IMR-90 (cell line): ENCODE results near the gene CTRB2.

Experiments
- BHLHE40 ChIP-seq: fragments of 150-350 bp; IDR thresholded peaks from 2 replicates; pipeline ENCODE4 v1.6.1; 2016; ENCODE audit warnings: mild to moderate bottlenecking, low read depth, low read length
- FOS ChIP-seq: fragments of 150-350 bp; IDR thresholded peaks from 2 replicates; pipeline ENCODE4 v1.6.1; 2016; ENCODE audit warnings: low read depth, low read length
- POLR2A ChIP-seq: IDR thresholded peaks from 2 replicates; pipeline ENCODE4 v1.6.1; 2012; ENCODE audit warnings: mild to moderate bottlenecking, low read depth, low read length
- TF ChIP-seq, protein P1 (sequence below): conservative IDR thresholded peaks from 2 replicates; pipeline ENCODE4 v1.5.1; 2012; ENCODE audit warnings: mild to moderate bottlenecking, low read depth, low read length, improper control_type of control experiment

DNA sequence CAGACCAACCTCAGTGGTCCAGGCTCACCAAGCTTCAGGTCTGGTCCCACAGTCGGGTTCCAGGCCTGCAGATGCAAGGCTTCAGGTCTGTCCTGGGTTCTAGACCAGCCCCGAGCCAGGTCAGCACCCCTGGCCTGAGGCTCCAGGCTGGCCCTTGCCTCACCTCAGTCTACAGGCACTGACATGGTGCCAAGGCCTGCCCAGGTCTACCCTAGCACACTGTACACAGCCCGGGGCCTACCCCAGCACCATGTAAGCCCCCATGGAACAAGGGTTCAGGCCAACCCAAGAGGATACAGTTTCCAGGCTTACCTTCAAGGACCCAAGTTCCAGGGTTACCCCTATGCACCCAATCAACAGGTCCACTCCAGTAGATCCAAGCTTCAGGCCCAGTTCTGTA lies 31.9 kb downstream of the CTRB2 start:
- TF ChIP-seq, protein P1, sequence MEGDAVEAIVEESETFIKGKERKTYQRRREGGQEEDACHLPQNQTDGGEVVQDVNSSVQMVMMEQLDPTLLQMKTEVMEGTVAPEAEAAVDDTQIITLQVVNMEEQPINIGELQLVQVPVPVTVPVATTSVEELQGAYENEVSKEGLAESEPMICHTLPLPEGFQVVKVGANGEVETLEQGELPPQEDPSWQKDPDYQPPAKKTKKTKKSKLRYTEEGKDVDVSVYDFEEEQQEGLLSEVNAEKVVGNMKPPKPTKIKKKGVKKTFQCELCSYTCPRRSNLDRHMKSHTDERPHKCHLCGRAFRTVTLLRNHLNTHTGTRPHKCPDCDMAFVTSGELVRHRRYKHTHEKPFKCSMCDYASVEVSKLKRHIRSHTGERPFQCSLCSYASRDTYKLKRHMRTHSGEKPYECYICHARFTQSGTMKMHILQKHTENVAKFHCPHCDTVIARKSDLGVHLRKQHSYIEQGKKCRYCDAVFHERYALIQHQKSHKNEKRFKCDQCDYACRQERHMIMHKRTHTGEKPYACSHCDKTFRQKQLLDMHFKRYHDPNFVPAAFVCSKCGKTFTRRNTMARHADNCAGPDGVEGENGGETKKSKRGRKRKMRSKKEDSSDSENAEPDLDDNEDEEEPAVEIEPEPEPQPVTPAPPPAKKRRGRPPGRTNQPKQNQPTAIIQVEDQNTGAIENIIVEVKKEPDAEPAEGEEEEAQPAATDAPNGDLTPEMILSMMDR, result no peak
- no peak for TF ChIP-seq POLR2A
- TF ChIP-seq BHLHE40, result no peak
- TF ChIP-seq FOS, result no peak
